ENCODE data around the gene DGKI.

The DGKI gene

DNA sequence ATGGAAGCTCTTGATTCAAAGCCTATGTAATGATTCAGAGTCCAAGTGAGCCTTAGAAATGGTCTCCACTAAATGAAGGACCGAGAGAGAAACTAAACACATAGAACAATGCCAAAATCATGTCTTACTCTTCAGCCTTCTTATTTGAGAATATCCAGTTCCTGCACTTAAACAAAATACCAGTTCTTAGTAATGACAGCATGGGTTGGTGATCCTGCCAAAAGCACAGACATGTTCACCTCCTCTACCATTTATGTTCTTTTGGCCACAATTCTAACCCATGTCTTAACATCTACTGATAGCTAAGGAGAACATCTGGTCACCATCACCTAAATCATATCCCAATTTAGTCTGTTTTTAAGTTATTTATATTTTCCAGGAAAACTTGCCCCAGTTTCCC is 263.6 kb downstream of the DGKI start:
- no peak for DNase-seq

DNA sequence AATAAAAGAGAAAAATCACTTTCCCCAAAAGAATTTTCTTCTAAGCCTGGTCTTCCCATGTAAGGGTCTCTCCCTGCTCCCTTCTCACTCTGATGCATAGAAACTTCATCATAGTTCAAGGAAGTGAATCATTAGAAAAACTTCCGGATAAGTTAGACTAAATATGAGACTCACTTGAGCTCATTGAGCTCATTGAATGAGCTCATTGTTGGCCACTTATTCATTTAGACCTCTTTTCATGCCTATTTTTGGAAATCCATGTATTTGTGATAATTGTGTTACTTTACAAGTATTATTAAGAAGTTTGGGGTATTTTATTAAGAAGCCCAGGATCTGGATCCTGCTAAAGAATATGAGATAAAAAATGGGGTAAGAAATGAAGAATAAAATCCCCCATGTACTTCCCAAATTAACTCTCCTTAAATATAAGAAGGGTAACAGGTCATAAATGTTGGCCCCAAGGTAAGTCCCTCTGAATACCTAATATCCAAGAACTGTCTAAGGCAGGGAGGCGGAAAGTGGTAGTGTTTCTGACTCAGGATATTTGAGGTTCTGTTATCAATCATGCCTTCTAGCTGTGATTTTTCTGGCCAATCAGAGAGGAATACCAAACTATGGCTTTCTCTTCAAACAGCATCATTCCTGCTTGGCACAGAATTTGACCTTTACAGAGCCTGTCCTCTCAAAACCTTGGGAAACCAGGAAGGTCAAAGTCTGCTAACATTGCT is 266.7 kb downstream of the DGKI start:
- DNase-seq = no peak

GRCh38 chr7:137578541-137578940 is 268.2 kb downstream of the DGKI start:
- DNase-seq = no peak

GRCh38 chr7:137577184-137577583 is 269.6 kb downstream of the DGKI start:
- DNase-seq = no peak

GRCh38 chr7:137576481-137576880 is 270.3 kb downstream of the DGKI start:
- DNase-seq = no peak

DNA sequence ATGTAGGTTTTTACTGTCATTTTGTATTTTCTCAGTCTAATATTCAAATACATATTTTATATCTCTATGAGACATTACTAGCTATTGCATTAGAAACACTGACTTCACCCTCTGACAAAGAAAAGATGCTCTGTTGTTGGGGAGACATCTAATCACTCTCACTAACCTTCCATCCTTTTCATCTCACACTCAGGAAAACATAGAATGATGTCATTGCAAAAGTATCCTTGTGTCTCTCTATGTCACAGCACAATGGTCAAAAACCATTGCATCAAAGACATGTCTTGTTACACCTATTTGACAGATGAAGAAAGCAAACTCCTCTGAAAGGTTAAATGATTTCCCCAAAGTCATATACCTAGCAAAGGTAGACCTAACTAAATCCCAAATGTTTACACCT is 272.0 kb downstream of the DGKI start:
- no peak for DNase-seq

- DNase-seq = no peak
Observed at GRCh38 chr7:137572056-137572784, 274.6 kb downstream of the DGKI start.

DNA sequence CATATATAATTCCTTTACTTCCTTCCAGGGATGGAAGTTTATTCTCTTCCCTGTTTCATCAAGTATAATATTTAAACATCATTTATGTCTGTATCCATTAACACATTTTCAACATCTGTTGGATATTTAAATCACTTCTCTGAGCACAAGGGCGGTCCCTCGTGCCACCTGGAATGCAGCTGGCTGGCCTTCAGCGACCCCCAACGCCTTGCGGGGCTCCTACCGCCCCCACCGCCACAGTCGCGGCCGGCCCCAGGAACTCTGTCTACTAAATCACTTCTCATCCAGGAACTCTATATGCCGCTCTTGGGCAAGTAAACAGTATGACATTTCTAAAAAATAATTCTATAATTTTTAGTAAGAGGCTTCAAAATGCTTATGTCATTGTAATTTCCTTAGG is 282.1 kb downstream of the DGKI start:
- no peak for DNase-seq

- no peak for DNase-seq
Observed at GRCh38 chr7:137563981-137564380, 282.8 kb downstream of the DGKI start.

DNA sequence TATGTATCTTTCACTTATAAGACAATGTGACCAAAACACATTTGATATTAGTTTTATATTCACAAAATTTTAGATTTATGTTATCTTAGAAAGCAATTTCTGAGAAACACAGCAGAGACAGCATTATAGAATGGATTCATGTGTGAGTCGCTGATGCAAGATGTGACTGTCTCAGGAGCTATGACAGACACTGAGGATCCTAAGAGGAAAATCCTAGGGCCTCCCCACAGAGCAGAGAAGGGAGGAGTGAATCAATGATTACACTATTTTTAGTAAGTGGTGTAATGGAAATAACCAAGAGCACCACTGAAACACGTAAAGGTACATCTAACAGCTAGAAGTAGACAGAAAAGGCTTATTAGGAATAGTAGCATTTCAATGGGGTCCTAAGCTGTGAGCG is 299.3 kb downstream of the DGKI start:
- no peak for DNase-seq

DNA sequence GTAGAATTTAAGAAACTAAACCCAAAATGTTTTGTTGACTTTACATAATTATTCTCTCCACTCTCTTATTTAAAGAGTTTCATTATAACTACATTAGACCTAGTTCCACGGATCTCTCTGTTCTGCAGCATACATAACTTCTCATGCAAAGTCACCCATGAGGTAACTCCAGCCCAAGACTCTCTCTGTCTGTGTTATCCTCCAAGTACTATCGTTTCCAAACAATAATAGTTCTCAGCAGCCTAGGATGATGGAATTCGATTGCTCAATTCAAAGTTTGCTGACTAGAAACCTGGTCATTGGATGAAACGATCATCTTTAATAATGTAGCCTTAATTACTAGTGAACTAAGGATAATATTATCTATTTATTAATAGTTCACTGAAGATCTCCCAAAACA is 300.1 kb downstream of the DGKI start:
- DNase-seq = no peak

- DNase-seq = no peak
Observed at GRCh38 chr7:137546009-137546408, 300.8 kb downstream of the DGKI start.

GRCh38 chr7:137545059-137545716 is 301.6 kb downstream of the DGKI start:
- no peak for DNase-seq

DNA sequence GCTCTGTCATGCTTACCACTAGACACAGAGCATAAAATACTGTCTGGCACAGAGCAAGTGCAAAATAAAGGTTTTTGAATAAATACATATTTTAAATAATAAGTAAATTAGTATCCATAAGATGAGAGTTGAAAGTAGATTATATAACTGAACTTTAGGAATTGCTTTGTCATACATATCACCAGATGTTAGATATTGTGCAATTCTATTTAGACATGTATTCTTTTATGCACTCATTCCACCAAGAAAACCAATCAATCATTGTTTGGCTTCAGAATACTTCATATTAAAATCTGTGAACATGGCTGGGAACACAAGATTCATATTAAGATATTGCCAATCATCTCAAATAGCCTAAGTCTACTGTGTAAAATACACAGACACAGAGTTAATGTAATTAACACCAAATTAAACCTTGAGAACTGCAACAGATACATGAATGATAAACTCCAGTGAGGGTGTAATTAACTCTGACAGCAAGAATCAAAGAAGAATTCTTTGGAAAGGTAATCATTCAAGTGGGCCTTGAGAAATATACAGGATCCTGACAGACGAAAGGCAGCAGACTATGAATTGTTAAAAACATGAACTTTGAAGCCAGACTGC is 302.2 kb downstream of the DGKI start:
- no peak for DNase-seq

- no peak for DNase-seq
Observed at GRCh38 chr7:137539111-137539715, 307.6 kb downstream of the DGKI start.

GRCh38 chr7:137538361-137538762 is 308.4 kb downstream of the DGKI start:
- no peak for DNase-seq

DNA sequence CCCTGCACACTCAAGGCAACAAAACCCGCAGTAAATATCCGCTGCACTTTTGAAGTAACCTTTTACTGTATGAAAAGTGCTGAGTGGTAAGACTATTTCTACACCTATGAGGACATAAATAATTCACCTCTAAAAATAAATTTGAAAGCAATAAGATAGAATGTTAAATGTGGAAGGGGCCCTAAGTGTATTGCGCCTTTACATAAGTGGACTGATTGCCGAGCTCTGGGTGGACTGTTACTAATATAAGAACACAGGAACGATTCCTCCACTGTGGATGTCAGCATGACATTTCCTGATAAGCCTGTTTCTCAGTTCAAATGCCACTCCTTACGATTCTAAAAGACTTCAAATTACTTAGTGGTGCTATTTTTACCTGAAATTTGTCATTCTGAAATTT is 311.2 kb downstream of the DGKI start:
- no peak for DNase-seq

GRCh38 chr7:137531671-137532070 is 315.1 kb downstream of the DGKI start:
- DNase-seq = no peak

- no peak for DNase-seq
Observed at GRCh38 chr7:137527634-137528033, 319.1 kb downstream of the DGKI start.

- DNase-seq = no peak
Observed at GRCh38 chr7:137523171-137523570, 323.6 kb downstream of the DGKI start.

GRCh38 chr7:137521451-137521850 is 325.3 kb downstream of the DGKI start:
- no peak for DNase-seq

GRCh38 chr7:137519947-137520346 is 326.8 kb downstream of the DGKI start:
- no peak for DNase-seq

- DNase-seq = no peak
Observed at GRCh38 chr7:137519181-137519691, 327.5 kb downstream of the DGKI start.
